Rectal smooth muscle tissue (tissue), 1 donor: ENCODE results near the gene MPIG6B.

Experiments used
- H3K27ac ChIP-seq: one replicate; pipeline ENCODE4 v1.7.0; 2013; ENCODE audit warnings: low read depth, low read length, inconsistent platforms
- H3K27me3 ChIP-seq: one replicate; pipeline ENCODE4 v1.7.0; 2013; ENCODE audit warnings: low read length; ENCODE audit not compliant: control insufficient read depth, insufficient read depth
- H3K36me3 ChIP-seq: one replicate; pipeline ENCODE4 v1.7.0; 2013; ENCODE audit warnings: low read length; ENCODE audit not compliant: control insufficient read depth, insufficient read depth
- H3K4me1 ChIP-seq: one replicate; pipeline ENCODE4 v1.7.0; 2013; ENCODE audit warnings: low read length; ENCODE audit not compliant: control insufficient read depth, insufficient read depth
- H3K4me3 ChIP-seq: one replicate; pipeline ENCODE4 v1.7.0; 2013; ENCODE audit warnings: low read length
- H3K9ac ChIP-seq: one replicate; pipeline ENCODE4 v1.7.0; 2013; ENCODE audit warnings: low read length

Gene MPIG6B

GRCh38 chr6:31690231-31691077 lies 32.7 kb upstream of the MPIG6B start:
- no peak overlapping the region for H3K9ac ChIP-seq
- H3K4me3 ChIP-seq: no peak overlapping the region
- H3K27me3 ChIP-seq: no peaks in the 10 kb centered on the region
- peaks cover 59% of the 10 kb centered on the region for H3K36me3 ChIP-seq
- no peaks in the 10 kb centered on the region for H3K4me1 ChIP-seq
- no peak overlapping the region for H3K27ac ChIP-seq

- Histone ChIP-seq H3K9ac (no peak overlapping the region), H3K36me3 (peaks cover 56% of the 10 kb centered on the region), H3K4me3 (no peak overlapping the region), H3K27ac (no peak overlapping the region), H3K4me1 (no peaks in the 10 kb centered on the region), H3K27me3 (no peaks in the 10 kb centered on the region)
Observed at GRCh38 chr6:31691078-31691463, 32.1 kb upstream of the MPIG6B start.

GRCh38 chr6:31691564-31692108 lies 31.5 kb upstream of the MPIG6B start:
- no peaks in the 10 kb centered on the region for H3K27me3 ChIP-seq
- no peak overlapping the region for H3K4me3 ChIP-seq
- peaks cover 51% of the 10 kb centered on the region for H3K36me3 ChIP-seq
- H3K9ac ChIP-seq: no peak overlapping the region
- H3K4me1 ChIP-seq: no peaks in the 10 kb centered on the region
- no peak overlapping the region for H3K27ac ChIP-seq

- Histone ChIP-seq H3K27ac (no peak overlapping the region), H3K27me3 (no peaks in the 10 kb centered on the region), H3K4me1 (no peaks in the 10 kb centered on the region), H3K9ac (no peak overlapping the region), H3K4me3 (no peak overlapping the region), H3K36me3 (peaks cover 49% of the 10 kb centered on the region)
Observed at GRCh38 chr6:31692353-31692752, 30.8 kb upstream of the MPIG6B start.

GRCh38 chr6:31692886-31693285 lies 30.3 kb upstream of the MPIG6B start:
- Histone ChIP-seq H3K36me3 (peaks cover 45% of the 10 kb centered on the region), H3K4me1 (no peaks in the 10 kb centered on the region), H3K27me3 (no peaks in the 10 kb centered on the region), H3K27ac (no peak overlapping the region), H3K4me3 (no peak overlapping the region), H3K9ac (no peak overlapping the region)

- no peak overlapping the region for H3K27ac ChIP-seq
- no peak overlapping the region for H3K9ac ChIP-seq
- H3K4me1 ChIP-seq: no peaks in the 10 kb centered on the region
- H3K27me3 ChIP-seq: no peaks in the 10 kb centered on the region
- H3K36me3 ChIP-seq: peaks cover 39% of the 10 kb centered on the region
- no peak overlapping the region for H3K4me3 ChIP-seq
Observed at GRCh38 chr6:31693535-31693934, 29.6 kb upstream of the MPIG6B start.

GRCh38 chr6:31697555-31697954 lies 25.6 kb upstream of the MPIG6B start:
- no peak overlapping the region for H3K9ac ChIP-seq
- peaks cover 29% of the 10 kb centered on the region for H3K36me3 ChIP-seq
- peaks cover 9% of the 10 kb centered on the region for H3K4me1 ChIP-seq
- no peak overlapping the region for H3K27ac ChIP-seq
- no peak overlapping the region for H3K4me3 ChIP-seq
- H3K27me3 ChIP-seq: no peaks in the 10 kb centered on the region

- Histone ChIP-seq H3K27me3 (no peaks in the 10 kb centered on the region), H3K27ac (no peak overlapping the region), H3K9ac (no peak overlapping the region), H3K4me3 (peak overlapping the region; percentile 10), H3K36me3 (peaks cover 12% of the 10 kb centered on the region), H3K4me1 (peaks cover 9% of the 10 kb centered on the region)
Observed at GRCh38 chr6:31700740-31701401, 22.3 kb upstream of the MPIG6B start.

GRCh38 chr6:31701666-31702404 lies 21.3 kb upstream of the MPIG6B start:
- H3K36me3 ChIP-seq: peaks cover 11% of the 10 kb centered on the region
- H3K9ac ChIP-seq: peak overlapping the region; percentile 97
- H3K27ac ChIP-seq: peak overlapping the region; percentile 99
- H3K4me1 ChIP-seq: peaks cover 9% of the 10 kb centered on the region
- peak overlapping the region; percentile 89 for H3K4me3 ChIP-seq
- H3K27me3 ChIP-seq: no peaks in the 10 kb centered on the region

GRCh38 chr6:31702405-31702818 lies 20.8 kb upstream of the MPIG6B start:
- Histone ChIP-seq H3K27ac (peak overlapping the region; percentile 99), H3K4me3 (peak overlapping the region; percentile 89), H3K9ac (peak overlapping the region; percentile 97), H3K36me3 (peaks cover 9% of the 10 kb centered on the region), H3K27me3 (no peaks in the 10 kb centered on the region), H3K4me1 (peaks cover 9% of the 10 kb centered on the region)

GRCh38 chr6:31702819-31703716 lies 20.1 kb upstream of the MPIG6B start, which contains the start of gene ABHD16A:
Gene ABHD16A, minus strand, starts transcription at chr6:31703324. Its CDS starts 43 bp downstream, at chr6:31703281.
- peak within 1 kb of the TSS; percentile 89 for H3K4me3 ChIP-seq
- peaks cover 9% of the 10 kb centered on the region for H3K36me3 ChIP-seq
- no peaks in the 10 kb centered on the region for H3K27me3 ChIP-seq
- H3K9ac ChIP-seq: peak within 1 kb of the TSS; percentile 97
- peak within 1 kb of the TSS; percentile 99 for H3K27ac ChIP-seq
- H3K4me1 ChIP-seq: peaks cover 9% of the 10 kb centered on the region
